ENCODE data around the gene TDRD3.
"Not testable (repeated sequence)": the region's sequence is repeated elsewhere in the genome, so short reads cannot be mapped to it uniquely, and the experiment has no call there.

The TDRD3 gene

GRCh38 chr13:60398379-60398891, 1.4 kb downstream of the TDRD3 start:
- DNase-seq (ENCODE audit: low read depth in 3 of 3, low spot score in 1 of 3): no peak

- no peak for DNase-seq (ENCODE audit: low read depth in 3 of 3, low spot score in 1 of 3)
These were observed 2.0 kb downstream of the TDRD3 start for GRCh38 chr13:60398907-60399589.

GRCh38 chr13:60402022-60402421, 5.0 kb downstream of the TDRD3 start:
- DNase-seq (ENCODE audit: low read depth in 3 of 3, low spot score in 1 of 3): no peak

- no peak for DNase-seq (ENCODE audit: low read depth in 3 of 3, low spot score in 1 of 3)
These were observed 10.1 kb downstream of the TDRD3 start for GRCh38 chr13:60407095-60407494.

GRCh38 chr13:60407852-60408251, 10.8 kb downstream of the TDRD3 start:
- not testable (repeated sequence) for DNase-seq (ENCODE audit: low read depth in 3 of 3, low spot score in 1 of 3)

- DNase-seq (ENCODE audit: low read depth in 3 of 3, low spot score in 1 of 3): not testable (repeated sequence)
These were observed 12.7 kb downstream of the TDRD3 start for GRCh38 chr13:60409574-60410292.

GRCh38 chr13:60410299-60410698, 13.3 kb downstream of the TDRD3 start:
- DNase-seq (ENCODE audit: low read depth in 3 of 3, low spot score in 1 of 3): no peak

GRCh38 chr13:60411464-60411863, 14.4 kb downstream of the TDRD3 start:
- no peak for DNase-seq (ENCODE audit: low read depth in 3 of 3, low spot score in 1 of 3)

GRCh38 chr13:60411983-60412382, 15.0 kb downstream of the TDRD3 start:
- DNase-seq (ENCODE audit: low read depth in 3 of 3, low spot score in 1 of 3): no peak

- no peak for DNase-seq (ENCODE audit: low read depth in 3 of 3, low spot score in 1 of 3)
These were observed 16.0 kb downstream of the TDRD3 start for GRCh38 chr13:60412909-60413616.

- DNase-seq (ENCODE audit: low read depth in 3 of 3, low spot score in 1 of 3): no peak
These were observed 17.2 kb downstream of the TDRD3 start for GRCh38 chr13:60414177-60414576.

GRCh38 chr13:60417734-60418133, 20.7 kb downstream of the TDRD3 start:
- no peak for DNase-seq (ENCODE audit: low read depth in 3 of 3, low spot score in 1 of 3)

- DNase-seq (ENCODE audit: low read depth in 3 of 3, low spot score in 1 of 3): no peak
These were observed 21.9 kb downstream of the TDRD3 start for GRCh38 chr13:60418954-60419353.

GRCh38 chr13:60425332-60425731, 28.3 kb downstream of the TDRD3 start:
- no peak for DNase-seq (ENCODE audit: low read depth in 3 of 3, low spot score in 1 of 3)

- no peak for DNase-seq (ENCODE audit: low read depth in 3 of 3, low spot score in 1 of 3)
These were observed 29.1 kb downstream of the TDRD3 start for GRCh38 chr13:60426075-60426474.

- no peak for DNase-seq (ENCODE audit: low read depth in 3 of 3, low spot score in 1 of 3)
These were observed 30.3 kb downstream of the TDRD3 start for GRCh38 chr13:60427285-60427684.

GRCh38 chr13:60431108-60431700, 34.2 kb downstream of the TDRD3 start:
- no peak for DNase-seq (ENCODE audit: low read depth in 3 of 3, low spot score in 1 of 3)

GRCh38 chr13:60433505-60433904, 36.5 kb downstream of the TDRD3 start:
- no peak for DNase-seq (ENCODE audit: low read depth in 3 of 3, low spot score in 1 of 3)

GRCh38 chr13:60435762-60436374, 38.8 kb downstream of the TDRD3 start:
- DNase-seq (ENCODE audit: low read depth in 3 of 3, low spot score in 1 of 3): no peak

GRCh38 chr13:60439201-60439600, 42.2 kb downstream of the TDRD3 start:
- no peak for DNase-seq (ENCODE audit: low read depth in 3 of 3, low spot score in 1 of 3)

GRCh38 chr13:60441761-60442160, 44.7 kb downstream of the TDRD3 start:
- DNase-seq (ENCODE audit: low read depth in 3 of 3, low spot score in 1 of 3): no peak
